ENCODE measurements around the gene SLCO3A1.
"Not testable (repeated sequence)": the region's sequence is repeated elsewhere in the genome, so short reads cannot be mapped to it uniquely, and the experiment has no call there.

The SLCO3A1 gene

DNA sequence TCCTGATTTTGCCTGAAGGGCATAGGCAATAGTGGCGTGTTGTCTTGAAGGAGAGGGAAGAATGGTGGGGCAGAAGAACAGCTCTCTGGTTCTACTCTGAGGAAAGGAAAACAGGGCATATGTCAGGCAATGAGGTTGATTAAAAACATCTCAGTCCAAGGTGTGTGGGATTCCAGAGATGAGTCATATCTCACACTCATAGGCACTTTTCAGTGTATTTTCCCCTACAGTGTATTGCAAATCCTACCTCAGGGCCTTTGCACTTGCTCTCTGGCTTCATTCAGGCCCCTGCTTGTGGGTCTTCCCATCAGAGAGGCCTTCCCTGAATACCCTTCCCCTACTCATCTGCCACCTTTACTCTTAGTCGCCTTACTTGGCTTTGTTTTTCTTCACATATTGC is 107.8 kb downstream of the SLCO3A1 start:
- Histone ChIP-seq H3K4me3 (ENCODE audit: low read depth in 1 of 2, low read length in 2 of 2) (no peak overlapping the region), H3K9ac (ENCODE audit: low read length) (no peak overlapping the region), H3K9me3 (ENCODE audit: low read length) (no peaks in the 10 kb centered on the region), H3K4me1 (ENCODE audit: insufficient read depth, low read length) (no peaks in the 10 kb centered on the region), H3K36me3 (ENCODE audit: insufficient read depth, low read length) (no peaks in the 10 kb centered on the region), H3K27ac (ENCODE audit: low read depth, low read length) (no peak overlapping the region), H3K27me3 (ENCODE audit: control insufficient read depth in 1 of 2, insufficient read depth in 2 of 2, low read length in 2 of 2) (no peaks in the 10 kb centered on the region)

DNA sequence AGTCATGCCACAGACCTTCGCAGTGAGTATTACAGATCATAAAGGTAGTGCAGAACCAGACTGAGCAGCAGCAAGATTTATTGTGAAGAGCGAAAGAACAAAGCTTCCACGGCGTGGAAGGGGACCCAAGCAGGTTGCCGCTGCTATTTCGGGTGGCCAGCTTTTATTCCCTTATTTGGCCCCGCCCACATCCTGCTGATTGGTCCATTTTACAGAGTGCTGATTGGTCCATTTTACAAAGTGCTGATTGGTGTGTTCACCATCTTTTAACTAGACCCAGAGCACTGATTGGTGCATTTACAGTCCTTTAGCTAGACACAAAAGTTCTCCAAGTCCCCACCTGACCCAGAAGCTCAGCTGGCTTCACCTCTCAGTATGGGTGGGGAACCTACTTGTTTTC is 110.2 kb downstream of the SLCO3A1 start:
- not testable (repeated sequence) for H3K9me3 ChIP-seq (ENCODE audit: low read length); H3K36me3 ChIP-seq (ENCODE audit: insufficient read depth, low read length); H3K27me3 ChIP-seq (ENCODE audit: control insufficient read depth in 1 of 2, insufficient read depth in 2 of 2, low read length in 2 of 2); H3K4me3 ChIP-seq (ENCODE audit: low read depth in 1 of 2, low read length in 2 of 2); H3K27ac ChIP-seq (ENCODE audit: low read depth, low read length); H3K9ac ChIP-seq (ENCODE audit: low read length); H3K4me1 ChIP-seq (ENCODE audit: insufficient read depth, low read length)

DNA sequence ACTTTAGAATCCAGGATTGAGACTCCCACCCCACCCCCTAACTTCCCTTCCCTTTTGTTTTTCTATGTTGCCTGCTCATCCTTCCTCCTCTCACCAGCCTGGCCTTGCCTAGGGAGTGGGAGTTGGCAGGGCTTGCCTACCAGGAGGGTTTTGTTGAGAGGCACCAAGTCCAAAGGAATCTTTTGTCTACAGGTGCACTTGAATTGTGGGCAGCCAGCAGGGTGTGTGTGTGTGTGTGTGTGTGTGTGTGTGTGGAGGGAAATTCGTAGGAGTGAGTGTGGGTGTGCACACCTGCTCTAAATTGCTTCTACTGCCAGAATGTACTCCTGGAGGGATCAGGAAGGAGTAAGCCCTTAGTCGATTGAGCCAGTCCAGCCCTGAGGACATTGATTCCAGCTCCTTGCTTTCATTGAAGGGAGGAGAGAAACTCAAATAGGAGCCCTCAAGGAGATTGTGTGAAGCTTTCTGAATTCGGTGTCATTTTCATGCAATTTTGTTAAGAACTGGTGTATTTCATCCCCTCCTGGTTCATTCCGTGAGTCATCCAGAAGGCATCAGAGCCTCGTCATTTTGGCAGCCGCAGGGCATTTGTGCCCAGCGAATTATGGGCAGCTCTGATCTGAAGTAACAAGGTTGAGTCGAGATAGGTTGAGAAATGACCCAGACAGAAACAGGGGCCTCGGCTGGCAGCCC is 112.1 kb downstream of the SLCO3A1 start:
- Histone ChIP-seq H3K4me3 (ENCODE audit: low read depth in 1 of 2, low read length in 2 of 2) (no peak overlapping the region), H3K9me3 (ENCODE audit: low read length) (no peaks in the 10 kb centered on the region), H3K9ac (ENCODE audit: low read length) (no peak overlapping the region), H3K4me1 (ENCODE audit: insufficient read depth, low read length) (peaks cover 10% of the 10 kb centered on the region), H3K36me3 (ENCODE audit: insufficient read depth, low read length) (no peaks in the 10 kb centered on the region), H3K27ac (ENCODE audit: low read depth, low read length) (no peak overlapping the region), H3K27me3 (ENCODE audit: control insufficient read depth in 1 of 2, insufficient read depth in 2 of 2, low read length in 2 of 2) (no peaks in the 10 kb centered on the region)

DNA sequence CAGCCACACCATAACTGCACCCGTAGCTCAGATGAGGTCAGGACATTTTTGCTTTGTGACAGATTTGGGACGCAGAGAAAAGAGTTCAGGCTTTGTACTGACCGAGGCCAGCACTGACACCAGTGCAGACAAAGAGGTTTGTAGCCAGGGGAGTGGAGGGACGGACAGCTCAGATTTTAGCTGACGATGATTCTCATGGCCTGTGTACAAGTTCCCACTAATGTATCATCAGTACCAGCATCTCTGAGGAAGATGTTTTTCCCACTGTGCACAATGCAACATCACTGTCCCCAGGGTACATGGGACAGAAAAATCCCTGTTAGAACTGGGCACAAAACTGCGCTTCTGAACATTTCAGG is 112.7 kb downstream of the SLCO3A1 start:
- no peak overlapping the region for H3K4me3 ChIP-seq (ENCODE audit: low read depth in 1 of 2, low read length in 2 of 2)
- no peaks in the 10 kb centered on the region for H3K9me3 ChIP-seq (ENCODE audit: low read length)

DNA sequence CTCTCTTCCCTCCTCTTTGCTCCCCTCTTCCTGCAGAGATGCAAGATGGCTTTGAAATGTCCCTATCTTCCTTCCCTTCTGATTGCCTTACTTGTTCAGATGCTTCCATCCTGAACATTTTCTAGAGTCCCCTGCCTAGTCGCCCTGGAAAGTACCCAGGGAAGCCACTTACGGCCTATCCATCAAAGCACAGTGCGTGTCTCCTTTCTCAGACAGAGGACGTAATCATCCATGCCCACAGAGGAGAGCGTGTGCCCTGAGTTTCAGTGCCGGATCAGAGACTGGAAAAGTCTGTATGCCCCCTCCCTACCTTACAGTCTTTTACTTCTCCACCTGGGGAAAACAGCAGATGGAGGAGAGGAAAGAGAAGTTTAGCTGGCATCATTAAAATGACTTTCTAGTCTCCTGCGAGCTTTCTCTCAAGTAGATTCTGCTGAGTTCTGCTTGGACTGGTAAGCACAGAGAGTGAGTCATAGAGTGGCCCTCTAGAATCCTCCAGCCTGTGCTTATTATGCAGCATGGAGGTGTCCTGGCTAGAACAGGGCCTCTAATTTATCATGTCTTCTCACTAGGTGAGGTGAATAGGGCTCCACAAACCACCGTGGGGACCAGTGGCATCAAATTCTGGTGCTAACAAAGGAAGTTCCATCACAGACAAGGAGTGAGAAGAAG is 114.6 kb downstream of the SLCO3A1 start:
- H3K9me3 ChIP-seq (ENCODE audit: low read length) = no peaks in the 10 kb centered on the region
- H3K27ac ChIP-seq (ENCODE audit: low read depth, low read length) = no peak overlapping the region
- no peak overlapping the region for H3K4me3 ChIP-seq (ENCODE audit: low read depth in 1 of 2, low read length in 2 of 2)
- peaks cover 10% of the 10 kb centered on the region for H3K4me1 ChIP-seq (ENCODE audit: insufficient read depth, low read length)
- H3K36me3 ChIP-seq (ENCODE audit: insufficient read depth, low read length) = no peaks in the 10 kb centered on the region
- no peaks in the 10 kb centered on the region for H3K27me3 ChIP-seq (ENCODE audit: control insufficient read depth in 1 of 2, insufficient read depth in 2 of 2, low read length in 2 of 2)
- H3K9ac ChIP-seq (ENCODE audit: low read length) = no peak overlapping the region

More for the DNA sequence above, 112.7 kb downstream of the SLCO3A1 start:
- peaks cover 10% of the 10 kb centered on the region for H3K4me1 ChIP-seq (ENCODE audit: insufficient read depth, low read length)
- no peaks in the 10 kb centered on the region for H3K36me3 ChIP-seq (ENCODE audit: insufficient read depth, low read length)
- H3K27me3 ChIP-seq (ENCODE audit: control insufficient read depth in 1 of 2, insufficient read depth in 2 of 2, low read length in 2 of 2) = no peaks in the 10 kb centered on the region
- no peak overlapping the region for H3K27ac ChIP-seq (ENCODE audit: low read depth, low read length)
- H3K9ac ChIP-seq (ENCODE audit: low read length) = no peak overlapping the region

DNA sequence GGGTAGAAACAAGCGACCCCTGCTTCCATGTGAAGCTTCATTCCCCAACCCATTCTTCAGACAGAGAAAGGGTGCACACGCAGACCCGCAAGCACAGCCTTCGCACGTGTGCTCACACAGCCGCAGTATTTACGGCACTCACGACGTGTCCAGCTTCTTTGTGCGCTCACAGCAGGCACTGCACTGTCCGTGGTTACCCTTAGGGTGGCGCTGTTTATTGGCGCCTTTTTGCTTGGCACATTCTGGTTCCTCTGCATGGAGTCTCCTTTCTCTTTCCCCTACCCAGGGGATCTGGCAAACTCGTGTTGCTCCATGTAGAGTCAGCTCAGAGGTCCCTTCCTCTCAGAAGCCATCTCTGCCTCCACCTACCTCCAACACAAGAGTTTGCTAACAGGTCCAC is 115.1 kb downstream of the SLCO3A1 start:
- Histone ChIP-seq H3K27ac (ENCODE audit: low read depth, low read length) (no peak overlapping the region), H3K4me1 (ENCODE audit: insufficient read depth, low read length) (peaks cover 10% of the 10 kb centered on the region), H3K9me3 (ENCODE audit: low read length) (no peaks in the 10 kb centered on the region), H3K27me3 (ENCODE audit: control insufficient read depth in 1 of 2, insufficient read depth in 2 of 2, low read length in 2 of 2) (no peaks in the 10 kb centered on the region), H3K9ac (ENCODE audit: low read length) (no peak overlapping the region), H3K4me3 (ENCODE audit: low read depth in 1 of 2, low read length in 2 of 2) (no peak overlapping the region), H3K36me3 (ENCODE audit: insufficient read depth, low read length) (no peaks in the 10 kb centered on the region)

DNA sequence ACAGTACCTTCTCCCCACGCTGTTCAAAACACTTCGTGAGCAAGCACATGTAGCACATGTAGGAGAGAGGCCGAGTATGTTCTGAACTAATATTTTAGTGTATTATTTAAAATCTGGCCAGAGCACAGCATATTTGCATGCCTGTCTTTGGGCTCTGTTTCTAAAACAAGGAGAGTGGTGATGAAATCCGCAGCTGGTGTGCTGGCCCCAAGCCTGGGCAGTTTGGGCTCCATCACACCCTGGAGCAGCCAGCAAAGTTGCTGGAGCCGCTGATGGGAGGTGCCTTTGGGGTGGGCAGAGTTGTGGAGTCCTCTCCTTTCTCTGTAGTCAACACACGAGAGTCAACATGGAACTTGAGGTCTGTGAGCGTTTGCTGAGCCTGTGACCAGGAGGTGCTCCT is 116.6 kb downstream of the SLCO3A1 start:
- Histone ChIP-seq H3K27me3 (ENCODE audit: control insufficient read depth in 1 of 2, insufficient read depth in 2 of 2, low read length in 2 of 2) (no peaks in the 10 kb centered on the region), H3K4me1 (ENCODE audit: insufficient read depth, low read length) (peaks cover 10% of the 10 kb centered on the region), H3K4me3 (ENCODE audit: low read depth in 1 of 2, low read length in 2 of 2) (no peak overlapping the region), H3K9me3 (ENCODE audit: low read length) (no peaks in the 10 kb centered on the region), H3K9ac (ENCODE audit: low read length) (no peak overlapping the region), H3K36me3 (ENCODE audit: insufficient read depth, low read length) (no peaks in the 10 kb centered on the region), H3K27ac (ENCODE audit: low read depth, low read length) (no peak overlapping the region)

DNA sequence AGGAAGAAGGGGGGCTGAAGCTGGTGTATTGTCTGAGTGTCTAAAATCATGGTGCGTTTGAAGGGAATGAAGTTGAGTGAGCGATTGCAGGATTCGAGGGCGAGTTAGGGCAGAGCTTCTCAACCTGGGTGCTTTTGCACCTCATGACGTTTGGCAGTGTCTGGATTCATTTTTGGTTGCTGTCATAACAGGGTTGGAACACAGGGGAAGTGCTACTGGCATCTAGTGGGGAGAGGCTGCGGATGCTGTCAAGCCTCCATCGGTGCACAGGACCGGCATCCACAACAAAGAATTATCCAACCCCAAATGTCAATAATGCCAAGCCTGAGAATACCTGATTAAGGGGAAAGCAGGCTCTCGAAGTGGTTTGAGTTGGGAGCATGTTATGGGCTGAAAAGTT is 120.0 kb downstream of the SLCO3A1 start:
- Histone ChIP-seq H3K9ac (ENCODE audit: low read length) (no peak overlapping the region), H3K4me3 (ENCODE audit: low read depth in 1 of 2, low read length in 2 of 2) (no peak overlapping the region), H3K27me3 (ENCODE audit: control insufficient read depth in 1 of 2, insufficient read depth in 2 of 2, low read length in 2 of 2) (no peaks in the 10 kb centered on the region), H3K27ac (ENCODE audit: low read depth, low read length) (no peak overlapping the region), H3K9me3 (ENCODE audit: low read length) (no peaks in the 10 kb centered on the region), H3K36me3 (ENCODE audit: insufficient read depth, low read length) (no peaks in the 10 kb centered on the region), H3K4me1 (ENCODE audit: insufficient read depth, low read length) (peaks cover 10% of the 10 kb centered on the region)

DNA sequence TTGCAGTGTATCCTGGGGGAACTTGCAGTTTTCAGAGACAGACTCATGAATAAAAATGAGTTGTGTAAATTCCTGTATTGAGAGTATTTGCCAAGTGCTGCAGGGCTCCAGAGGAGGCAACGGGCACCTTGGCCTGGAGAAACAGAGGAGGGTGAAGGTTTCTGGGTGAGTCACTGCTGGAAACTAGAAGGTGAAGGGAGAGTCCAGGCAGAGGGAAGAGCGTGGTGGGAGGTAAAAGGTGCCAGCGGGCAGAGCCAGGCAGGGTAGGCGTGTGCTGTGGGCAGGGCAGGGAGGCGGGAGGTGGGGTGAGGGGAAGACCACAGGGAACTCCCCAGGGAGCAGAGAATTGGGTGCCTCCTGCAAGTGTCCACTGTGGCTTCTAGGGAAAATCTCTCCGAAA is 120.8 kb downstream of the SLCO3A1 start:
- H3K27me3 ChIP-seq (ENCODE audit: control insufficient read depth in 1 of 2, insufficient read depth in 2 of 2, low read length in 2 of 2) = no peaks in the 10 kb centered on the region
- no peak overlapping the region for H3K27ac ChIP-seq (ENCODE audit: low read depth, low read length)
- no peak overlapping the region for H3K9ac ChIP-seq (ENCODE audit: low read length)
- no peaks in the 10 kb centered on the region for H3K9me3 ChIP-seq (ENCODE audit: low read length)
- H3K4me3 ChIP-seq (ENCODE audit: low read depth in 1 of 2, low read length in 2 of 2) = no peak overlapping the region
- H3K36me3 ChIP-seq (ENCODE audit: insufficient read depth, low read length) = no peaks in the 10 kb centered on the region
- H3K4me1 ChIP-seq (ENCODE audit: insufficient read depth, low read length) = peaks cover 9% of the 10 kb centered on the region

DNA sequence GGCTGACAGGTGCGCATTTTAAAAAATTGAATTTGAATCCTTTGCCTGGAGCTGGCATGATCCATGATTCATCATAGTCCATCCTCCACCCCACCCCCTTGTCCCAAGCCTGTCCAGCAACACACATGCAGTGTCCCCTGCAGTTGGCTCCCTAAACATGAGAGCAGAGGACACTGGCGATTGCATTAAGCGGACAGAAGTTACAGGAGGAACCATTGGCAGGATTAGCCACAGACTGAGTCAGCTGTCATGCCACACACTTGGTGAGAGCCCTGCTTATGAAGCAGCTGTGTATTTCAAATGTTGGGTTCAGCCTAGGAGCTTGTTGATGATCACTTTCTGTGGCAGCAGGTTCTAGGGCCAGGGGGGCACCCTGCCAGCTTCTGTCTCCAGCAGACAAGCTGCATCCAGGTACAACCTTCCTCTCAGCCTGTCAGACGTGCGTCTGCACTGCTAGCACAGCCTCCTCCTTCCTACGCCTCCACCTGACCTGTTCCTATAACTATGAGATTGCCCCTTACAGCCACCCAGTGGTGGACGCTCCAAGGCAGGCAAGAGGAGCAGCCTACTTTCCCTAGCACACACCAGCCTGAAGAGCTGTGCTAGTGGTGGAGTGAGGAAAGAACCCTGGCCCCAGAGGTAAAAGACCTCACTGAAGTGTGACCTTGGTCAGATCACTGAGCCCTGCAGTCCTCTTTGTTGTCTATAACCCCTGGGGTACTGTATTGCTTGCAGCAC is 121.9 kb downstream of the SLCO3A1 start:
- Histone ChIP-seq H3K36me3 (ENCODE audit: insufficient read depth, low read length) (no peaks in the 10 kb centered on the region), H3K9me3 (ENCODE audit: low read length) (no peaks in the 10 kb centered on the region), H3K9ac (ENCODE audit: low read length) (no peak overlapping the region), H3K4me1 (ENCODE audit: insufficient read depth, low read length) (no peaks in the 10 kb centered on the region), H3K4me3 (ENCODE audit: low read depth in 1 of 2, low read length in 2 of 2) (no peak overlapping the region), H3K27ac (ENCODE audit: low read depth, low read length) (no peak overlapping the region), H3K27me3 (ENCODE audit: control insufficient read depth in 1 of 2, insufficient read depth in 2 of 2, low read length in 2 of 2) (no peaks in the 10 kb centered on the region)

DNA sequence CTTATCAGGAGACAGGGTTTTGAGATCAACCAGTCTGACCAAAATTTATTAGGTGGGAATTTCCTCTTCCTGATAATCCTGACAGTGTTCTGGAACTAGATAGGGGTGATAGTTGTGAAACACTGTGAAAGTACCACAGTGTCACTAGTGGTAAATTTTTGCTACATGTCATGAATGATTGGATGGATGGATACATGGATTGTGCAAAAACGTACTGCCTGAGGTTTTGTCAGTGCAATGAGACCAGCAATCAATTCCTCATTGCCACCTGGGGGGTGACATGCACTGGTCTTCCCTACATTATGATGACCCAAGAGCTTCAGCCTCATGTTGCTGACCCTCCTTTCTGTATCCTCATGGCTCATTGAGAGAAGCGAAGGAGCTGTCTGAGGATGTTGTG is 123.5 kb downstream of the SLCO3A1 start:
- Histone ChIP-seq H3K27me3 (ENCODE audit: control insufficient read depth in 1 of 2, insufficient read depth in 2 of 2, low read length in 2 of 2) (no peaks in the 10 kb centered on the region), H3K9ac (ENCODE audit: low read length) (no peak overlapping the region), H3K4me1 (ENCODE audit: insufficient read depth, low read length) (no peaks in the 10 kb centered on the region), H3K27ac (ENCODE audit: low read depth, low read length) (no peak overlapping the region), H3K4me3 (ENCODE audit: low read depth in 1 of 2, low read length in 2 of 2) (no peak overlapping the region), H3K36me3 (ENCODE audit: insufficient read depth, low read length) (no peaks in the 10 kb centered on the region), H3K9me3 (ENCODE audit: low read length) (no peaks in the 10 kb centered on the region)
